PC-9 (cell line): ENCODE measurements around the gene APOA4. TPM values are rescaled to one million over a fixed set of nuclear protein-coding genes. Genes with fewer than 3 reads are reported as not detected.
"Not testable (repeated sequence)": the region's sequence is repeated elsewhere in the genome, so short reads cannot be mapped to it uniquely, and the experiment has no call there.

ENCODE experiments used
- BruUV-seq: library from RNA; stranded (reverse); fragments of 400-500 nt; replicated peaks from 2 replicates; lab custom pipeline; 2021; lab: Mats Ljungman, UMichigan
- CTCF ChIA-PET: fragments of 300-600 bp; sonication (Branson Sonifier 250); formaldehyde crosslinking; loops from one replicate; lab custom pipeline; 2022; ENCODE audit warnings: antibody characterized with exemption; lab: Charles Lee
- POLR2A ChIA-PET: fragments of 300-600 bp; sonication (Branson Sonifier 250); formaldehyde crosslinking; loops from one replicate; lab custom pipeline; 2022; ENCODE audit warnings: antibody characterized with exemption; ENCODE audit not compliant: unreplicated experiment; lab: Charles Lee
- DNase-seq, 2 experiments: peaks; one replicate each; pipeline versions ENCODE4 v3.0.0 to v3.0.0-alpha.2; 2015 to 2022; ENCODE audit warnings: mixed read lengths in 1 of 2
- H2AFZ ChIP-seq: fragments of 200-600 bp; sonication (generic); 2 replicates; pipeline ENCODE4 v1.8.1; 2017; ENCODE audit warnings: antibody characterized with exemption
- H3F3A ChIP-seq: fragments of 200-600 bp; sonication (generic); 2 replicates; pipeline ENCODE4 v1.8.1; 2017; ENCODE audit warnings: antibody characterized with exemption, mild to moderate bottlenecking, low read depth; ENCODE audit not compliant: insufficient read depth
- H3K27ac ChIP-seq: fragments of 200-600 bp; sonication (generic); 2 replicates; pipeline ENCODE4 v1.6.1; 2016; ENCODE audit warnings: mixed run types
- H3K27me3 ChIP-seq: fragments of 200-600 bp; sonication (generic); 2 replicates; pipeline ENCODE4 v1.6.1; 2016; ENCODE audit warnings: low read depth, mixed run types; ENCODE audit not compliant: insufficient read depth
- H3K36me3 ChIP-seq: fragments of 200-600 bp; sonication (generic); 2 replicates; pipeline ENCODE4 v1.6.1; 2016; ENCODE audit warnings: low read depth, mixed run types
- H3K4me1 ChIP-seq: fragments of 200-600 bp; sonication (generic); replicated peaks from 2 replicates; pipeline ENCODE4 v1.6.1; 2016; ENCODE audit warnings: mixed run types; ENCODE audit not compliant: insufficient read depth
- H3K4me2 ChIP-seq: fragments of 200-600 bp; sonication (generic); 2 replicates; pipeline ENCODE4 v1.6.1; 2017; ENCODE audit warnings: mixed run types
- H3K4me3 ChIP-seq: fragments of 200-600 bp; sonication (generic); 2 replicates; pipeline ENCODE4 v1.6.1; 2016; ENCODE audit warnings: mixed run types
- H3K79me2 ChIP-seq: fragments of 200-600 bp; sonication (generic); 2 replicates; pipeline ENCODE4 v1.6.1; 2017; ENCODE audit warnings: low read depth, mixed run types
- H3K9me2 ChIP-seq: fragments of 200-600 bp; sonication (generic); 2 replicates; pipeline ENCODE4 v1.8.1; 2017; ENCODE audit warnings: mild to moderate bottlenecking; ENCODE audit not compliant: insufficient read depth
- H3K9me3 ChIP-seq: fragments of 200-600 bp; sonication (generic); 2 replicates; pipeline ENCODE4 v1.8.1; 2016; ENCODE audit warnings: low read depth; ENCODE audit not compliant: insufficient read depth
- H4K20me1 ChIP-seq: fragments of 200-600 bp; sonication (generic); 2 replicates; pipeline ENCODE4 v1.8.1; 2017; ENCODE audit not compliant: insufficient read depth
- CTCF ChIP-seq: fragments of 200-600 bp; sonication (generic); conservative IDR thresholded peaks from 2 replicates; pipeline ENCODE4 v1.6.1; 2017; ENCODE audit warnings: mixed run types, antibody characterized with exemption, mild to moderate bottlenecking, moderate library complexity
- EZH2 ChIP-seq: fragments of 200-600 bp; sonication (generic); IDR thresholded peaks from 2 replicates; pipeline ENCODE4 v1.8.0; 2017; ENCODE audit warnings: antibody characterized with exemption, low read depth
- intact Hi-C: fragments of 100-400 bp; cut with micrococcal nuclease; formaldehyde crosslinking; loops from one replicate; pipeline ENCODE4 v1.10.0; 2022; ENCODE audit not compliant: unreplicated experiment
- total RNA-seq: library from RNA; stranded (reverse); gene quantifications from 2 replicates; pipeline ENCODE4 v1.2.3, GENCODE V29; 2021

APOA4 gene
- total RNA-seq, 1 experiment from 2014 or later, result not detected

- intact Hi-C loops, result no loop called here
- Histone ChIP-seq H4K20me1 (no peaks in the 10 kb centered on the region), H3K79me2 (no peaks in the 10 kb centered on the region), H2AFZ (no peak overlapping the region), H3K36me3 (no peaks in the 10 kb centered on the region), H3K9me3 (no peaks in the 10 kb centered on the region), H3F3A (no peaks in the 10 kb centered on the region), H3K27ac (no peak overlapping the region), H3K9me2 (no peaks in the 10 kb centered on the region), H3K4me2 (no peak overlapping the region), H3K4me3 (no peak overlapping the region), H3K4me1 (0 out of 2 replicates have a peak, but pooled peaks cover 4% of the 10 kb centered on the region), H3K27me3 (no peaks in the 10 kb centered on the region)
- BruUV-seq, result no TSS peak
- CTCF ChIA-PET, result no interaction called here
- DNase-seq, result no peak
- POLR2A ChIA-PET, result no interaction called here
- TF ChIP-seq CTCF, result no peak
- no peak for TF ChIP-seq EZH2
Observed at GRCh38 chr11:116804001-116804400, 19.1 kb downstream of the APOA4 start.

GRCh38 chr11:116801662-116802061 lies 21.4 kb downstream of the APOA4 start:
- H3K4me3 ChIP-seq, H3K4me1 ChIP-seq, H3K36me3 ChIP-seq, H3K9me2 ChIP-seq, H4K20me1 ChIP-seq, H3F3A ChIP-seq, H2AFZ ChIP-seq, H3K79me2 ChIP-seq, H3K27me3 ChIP-seq, H3K27ac ChIP-seq, intact Hi-C loops, H3K9me3 ChIP-seq, BruUV-seq, H3K4me2 ChIP-seq, DNase-seq: not testable (repeated sequence)
- ChIA-PET CTCF (interaction anchor here (0.7 kb wide), 1 partner anchor 40 kb away, joined by 6 read pairs; no protein-coding TSS in a partner anchor), POLR2A (interaction anchor here (0.6 kb wide), 1 partner anchor 251 kb away, joined by 3 read pairs; no protein-coding TSS in a partner anchor)

GRCh38 chr11:116800610-116801009 lies 22.5 kb downstream of the APOA4 start:
- BruUV-seq, result no TSS peak
- intact Hi-C loops, result no loop called here
- TF ChIP-seq EZH2 (no peak), CTCF (no peak)

GRCh38 chr11:116798368-116798767 lies 24.7 kb downstream of the APOA4 start:
- Histone ChIP-seq H3K36me3 (no peaks in the 10 kb centered on the region), H3K4me1 (0 out of 2 replicates have a peak, but pooled peaks cover 4% of the 10 kb centered on the region), H3K9me3 (no peaks in the 10 kb centered on the region), H3K79me2 (no peaks in the 10 kb centered on the region), H3K4me3 (no peak overlapping the region), H3K27me3 (no peaks in the 10 kb centered on the region), H3F3A (no peaks in the 10 kb centered on the region), H3K9me2 (no peaks in the 10 kb centered on the region), H3K27ac (no peak overlapping the region), H3K4me2 (no peak overlapping the region), H4K20me1 (no peaks in the 10 kb centered on the region), H2AFZ (no peak overlapping the region)
- BruUV-seq, result no TSS peak
- intact Hi-C loops, result no loop called here
- POLR2A ChIA-PET, result no interaction called here
- CTCF ChIA-PET, result no interaction called here
- DNase-seq, result no peak
- TF ChIP-seq CTCF (no peak), EZH2 (no peak)

More at GRCh38 chr11:116800610-116801009, 22.5 kb downstream of the APOA4 start:
- H3K79me2 ChIP-seq, result no peaks in the 10 kb centered on the region
- no peaks in the 10 kb centered on the region for H3F3A ChIP-seq
- CTCF ChIA-PET, result no interaction called here
- H3K27me3 ChIP-seq, result no peaks in the 10 kb centered on the region
- H3K4me3 ChIP-seq, result no peak overlapping the region
- POLR2A ChIA-PET, result no interaction called here
- H3K9me3 ChIP-seq, result no peaks in the 10 kb centered on the region
- no peak for DNase-seq
- no peaks in the 10 kb centered on the region for H4K20me1 ChIP-seq
- no peak overlapping the region for H3K4me2 ChIP-seq
- no peak overlapping the region for H3K27ac ChIP-seq
- H3K36me3 ChIP-seq, result no peaks in the 10 kb centered on the region
- peak overlapping the region; percentile 26 for H2AFZ ChIP-seq
- H3K9me2 ChIP-seq, result no peaks in the 10 kb centered on the region
- 0 out of 2 replicates have a peak, but pooled peaks cover 4% of the 10 kb centered on the region for H3K4me1 ChIP-seq
